ENCODE measurements around the gene GPR6.

The GPR6 gene, protein sequence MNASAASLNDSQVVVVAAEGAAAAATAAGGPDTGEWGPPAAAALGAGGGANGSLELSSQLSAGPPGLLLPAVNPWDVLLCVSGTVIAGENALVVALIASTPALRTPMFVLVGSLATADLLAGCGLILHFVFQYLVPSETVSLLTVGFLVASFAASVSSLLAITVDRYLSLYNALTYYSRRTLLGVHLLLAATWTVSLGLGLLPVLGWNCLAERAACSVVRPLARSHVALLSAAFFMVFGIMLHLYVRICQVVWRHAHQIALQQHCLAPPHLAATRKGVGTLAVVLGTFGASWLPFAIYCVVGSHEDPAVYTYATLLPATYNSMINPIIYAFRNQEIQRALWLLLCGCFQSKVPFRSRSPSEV

DNA sequence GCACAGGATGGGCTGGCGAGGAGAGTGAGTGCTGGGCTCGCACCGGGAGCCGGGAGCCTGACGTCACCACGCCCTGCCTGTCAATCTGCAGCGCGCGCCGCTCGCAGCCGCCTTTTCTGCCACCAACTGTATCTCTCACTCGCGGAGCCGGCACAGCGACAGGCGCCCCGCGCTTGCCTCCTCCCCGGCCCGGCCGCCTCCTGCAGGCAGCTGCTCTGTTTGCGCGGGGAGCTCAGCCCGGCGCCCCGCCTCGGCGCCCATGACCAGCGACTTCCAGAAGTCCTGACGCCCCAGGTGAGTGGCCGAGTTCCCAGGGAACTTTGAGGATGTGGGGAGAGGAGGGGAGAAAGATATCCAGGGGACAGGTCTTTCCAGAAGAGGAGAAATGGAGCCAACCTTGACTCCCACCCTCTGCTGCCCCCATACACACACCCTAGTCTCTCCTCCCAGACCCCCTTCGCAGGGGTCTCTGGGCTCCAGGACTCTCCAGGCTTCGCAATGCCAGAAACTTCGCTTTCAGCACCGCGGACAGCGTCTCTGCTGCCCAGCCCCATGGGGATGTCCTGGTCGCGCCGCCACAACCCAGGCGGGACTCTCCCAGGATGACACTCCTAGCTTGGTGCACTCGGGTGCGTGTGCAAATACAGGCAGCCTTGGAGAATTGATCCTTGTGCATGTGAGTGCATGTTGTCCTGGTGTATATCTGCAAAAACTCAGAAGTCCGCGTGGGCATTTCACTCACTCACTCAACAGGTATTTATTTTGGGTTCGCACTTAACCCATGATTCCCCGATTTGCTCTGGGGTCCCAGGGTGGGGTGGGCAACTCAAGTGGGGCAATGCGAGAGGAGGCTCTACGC is at the start of gene GPR6:
TSS of gene GPR6 (plus strand) at position 138 of the 859 bp plus-strand sequence. CDS start 802 bp downstream, outside the sequence.
- no peak for DNase-seq (ENCODE audit: low spot score)

DNA sequence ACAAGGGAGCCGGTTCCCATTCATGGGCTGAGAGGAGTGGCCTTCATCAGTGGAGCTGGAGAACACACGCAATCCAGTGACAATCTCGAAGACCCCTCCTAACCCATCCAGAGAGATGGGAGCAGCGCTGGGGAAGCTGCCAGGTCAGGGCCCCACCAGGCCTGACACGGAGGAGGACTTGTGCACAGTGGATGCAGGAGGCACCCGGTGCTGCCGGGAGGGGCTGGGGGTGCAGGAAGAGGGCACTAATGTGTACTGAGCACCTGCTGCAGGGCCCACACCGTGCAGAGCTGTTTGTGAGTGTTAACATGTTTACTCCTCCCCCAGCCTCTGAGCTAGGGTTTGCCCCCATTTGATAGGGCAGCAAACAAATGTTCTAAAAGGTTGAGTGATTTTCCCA is 43.8 kb upstream of the GPR6 start:
- no peak for DNase-seq (ENCODE audit: low spot score)

DNA sequence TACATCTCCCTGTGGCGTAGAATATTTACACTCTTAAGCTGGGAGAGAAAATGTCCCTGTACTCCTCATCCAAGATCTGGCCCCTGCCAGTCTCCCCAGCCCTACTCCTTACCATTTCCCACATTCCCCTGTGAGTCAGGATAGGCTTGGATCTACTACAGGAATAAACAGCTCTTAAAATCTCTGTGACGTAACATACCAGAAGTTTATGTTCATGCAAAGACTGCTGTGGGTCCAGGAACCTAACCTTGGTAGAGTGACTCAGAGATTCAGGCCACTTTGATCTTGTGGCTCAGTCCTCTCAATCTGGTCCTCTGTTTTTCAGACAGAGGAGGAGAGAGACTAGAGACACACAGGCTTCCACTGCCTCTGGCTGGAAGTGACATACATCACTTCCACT is 38.5 kb upstream of the GPR6 start:
- DNase-seq (ENCODE audit: low spot score), result no peak

DNA sequence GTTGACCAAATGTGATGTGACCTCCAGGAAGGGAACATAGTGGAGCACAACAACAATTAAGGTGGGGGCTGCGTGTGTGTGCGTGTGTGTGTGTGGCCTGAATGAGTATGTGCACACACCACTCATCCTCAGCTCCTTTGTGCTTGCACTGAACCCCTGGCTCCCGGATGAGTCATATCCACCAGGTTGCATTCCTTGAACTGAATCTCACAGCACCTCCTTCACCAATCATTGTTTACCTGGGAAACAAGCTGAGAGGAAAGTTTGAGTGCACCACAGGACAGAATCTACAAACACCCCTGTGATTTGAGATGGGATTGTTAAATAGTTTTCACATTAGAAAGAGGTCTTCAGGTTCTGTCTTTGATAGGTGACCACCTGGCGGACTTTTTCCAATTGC is 33.7 kb upstream of the GPR6 start:
- DNase-seq (ENCODE audit: low spot score), result no peak

DNA sequence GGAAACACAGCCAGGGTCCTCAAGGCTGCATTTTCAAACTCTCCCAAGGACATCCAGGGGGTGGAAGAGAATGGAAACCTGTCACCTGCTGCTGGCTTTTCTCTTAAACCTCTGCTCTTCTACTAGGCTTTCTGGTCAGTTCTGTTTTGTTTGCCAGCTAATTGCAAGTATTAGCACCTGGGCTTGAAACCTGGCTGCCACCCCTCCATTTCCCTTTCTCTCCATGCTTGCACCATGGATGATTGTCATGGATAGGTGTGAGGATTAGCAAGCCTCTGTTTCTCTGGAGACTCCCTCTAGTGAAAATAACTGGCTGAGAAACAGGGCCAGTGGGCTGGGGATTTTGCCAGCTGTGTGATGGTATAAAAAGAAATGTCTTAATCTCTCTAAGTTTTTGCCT is 33.0 kb upstream of the GPR6 start:
- DNase-seq (ENCODE audit: low spot score), result no peak

DNA sequence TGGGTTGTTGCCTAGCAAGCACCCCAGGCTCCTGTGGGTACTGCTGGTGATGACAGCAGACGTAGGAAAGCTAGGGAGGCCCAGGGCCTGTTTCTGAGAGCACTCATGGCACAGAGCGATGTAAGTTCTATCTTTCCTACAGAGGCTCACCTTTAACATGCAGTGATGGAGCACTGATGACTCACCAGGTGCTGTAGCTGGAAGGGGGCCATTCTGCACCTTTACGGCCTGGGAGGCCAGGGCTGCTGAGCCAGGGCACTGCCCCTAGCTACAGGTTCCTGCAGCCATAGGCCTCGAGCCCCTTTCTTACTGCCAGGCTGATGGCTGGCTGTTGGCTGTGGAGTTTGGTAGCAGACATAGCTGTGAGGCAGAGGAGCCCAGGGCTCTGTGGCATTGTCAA is 31.1 kb upstream of the GPR6 start:
- DNase-seq (ENCODE audit: low spot score), result no peak

DNA sequence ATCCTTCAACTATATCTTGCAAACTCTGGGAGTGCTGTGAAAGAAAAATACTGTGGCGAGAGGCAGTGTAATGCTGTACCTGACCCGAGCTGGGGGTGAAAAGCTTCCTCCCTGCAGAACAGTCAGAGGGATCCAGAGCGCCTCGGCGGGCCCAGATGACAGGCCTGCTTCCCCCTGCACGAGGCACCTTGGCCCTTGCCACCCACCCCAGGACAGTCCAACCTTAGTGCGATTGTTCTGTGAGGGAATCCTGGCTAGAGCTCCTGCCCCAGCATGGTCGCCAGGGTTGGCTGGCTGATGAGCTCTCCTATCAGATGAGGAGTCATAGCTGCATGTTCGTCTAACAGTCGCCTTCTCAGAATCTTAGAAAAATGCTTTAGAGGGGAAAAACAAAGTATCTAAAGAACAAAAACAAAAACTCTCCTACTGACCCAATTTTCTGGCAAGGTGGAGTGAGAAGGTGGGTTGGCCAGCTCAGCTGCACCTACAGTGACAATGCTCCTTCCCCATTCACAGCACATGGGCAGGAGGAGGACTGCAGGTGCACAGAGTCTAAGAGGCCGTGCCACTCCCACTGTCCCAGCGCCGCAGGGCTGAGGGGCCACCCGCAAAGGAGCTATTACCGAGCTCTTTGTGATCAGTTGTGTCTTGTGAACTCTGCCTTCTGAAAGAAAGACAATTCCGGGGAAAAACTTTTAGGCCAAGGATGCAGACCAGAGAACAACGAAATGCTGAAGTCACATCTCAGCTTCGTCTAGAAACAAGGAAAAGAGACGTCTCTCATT is 28.6 kb upstream of the GPR6 start:
- no peak for DNase-seq (ENCODE audit: low spot score)

DNA sequence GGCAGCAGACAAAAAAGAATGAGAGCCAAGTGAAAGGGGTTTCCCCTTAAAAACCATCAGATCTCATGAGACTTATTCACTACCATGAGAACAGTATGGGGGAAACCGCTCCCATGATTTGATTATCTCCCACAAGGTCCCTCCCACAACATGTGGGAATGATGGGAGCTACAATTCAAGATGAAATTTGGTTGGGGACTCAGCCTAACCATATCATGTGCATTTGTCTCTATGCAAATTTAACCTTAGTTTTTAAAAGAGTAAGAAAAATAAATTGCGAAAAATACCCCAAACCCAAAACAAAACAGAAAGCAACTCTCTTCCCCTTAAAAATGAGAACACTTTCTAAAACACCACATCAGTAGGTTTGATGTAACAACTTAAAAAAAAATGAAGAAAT is 22.6 kb upstream of the GPR6 start:
- no peak for DNase-seq (ENCODE audit: low spot score)

DNA sequence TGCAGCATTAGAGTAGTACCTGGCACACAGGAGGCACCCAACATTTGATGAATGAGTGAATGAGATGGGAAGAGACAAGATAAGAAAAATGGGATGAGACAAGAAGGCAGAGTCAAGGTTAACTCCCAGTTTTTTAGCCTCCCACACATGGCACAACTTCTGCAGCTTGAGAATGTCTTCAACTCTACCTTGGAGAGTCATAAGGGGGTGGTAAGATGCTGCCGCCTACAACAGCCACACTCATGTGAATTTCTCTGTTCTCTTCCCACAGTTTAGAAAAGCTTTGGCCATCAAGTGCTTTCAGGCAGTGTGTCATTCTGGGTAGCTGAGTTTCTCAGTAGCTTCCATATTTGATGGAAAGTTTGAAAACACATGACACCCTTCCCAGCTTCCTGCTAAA is 19.5 kb upstream of the GPR6 start:
- DNase-seq (ENCODE audit: low spot score), result no peak

DNA sequence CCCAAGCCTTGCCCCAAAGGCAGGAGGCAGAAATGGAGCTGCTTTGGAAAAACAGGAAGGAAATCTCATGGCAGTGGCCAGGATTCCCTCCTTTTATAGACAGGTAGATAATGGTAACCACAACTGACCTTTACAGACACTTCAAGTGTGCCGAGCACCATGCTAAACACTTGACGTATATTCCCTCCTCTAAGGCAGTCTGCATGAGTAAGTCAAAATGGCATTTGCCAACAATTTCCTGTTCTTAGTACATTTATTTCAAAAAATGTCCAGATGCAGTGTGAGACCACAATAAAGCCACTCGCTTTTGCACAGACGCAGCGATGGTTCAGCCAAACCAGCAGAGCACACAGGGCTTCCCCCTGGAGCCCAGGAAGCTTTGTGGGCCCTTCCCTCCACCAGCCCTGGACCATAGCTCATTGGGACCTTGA is 16.5 kb upstream of the GPR6 start:
- no peak for DNase-seq (ENCODE audit: low spot score)

DNA sequence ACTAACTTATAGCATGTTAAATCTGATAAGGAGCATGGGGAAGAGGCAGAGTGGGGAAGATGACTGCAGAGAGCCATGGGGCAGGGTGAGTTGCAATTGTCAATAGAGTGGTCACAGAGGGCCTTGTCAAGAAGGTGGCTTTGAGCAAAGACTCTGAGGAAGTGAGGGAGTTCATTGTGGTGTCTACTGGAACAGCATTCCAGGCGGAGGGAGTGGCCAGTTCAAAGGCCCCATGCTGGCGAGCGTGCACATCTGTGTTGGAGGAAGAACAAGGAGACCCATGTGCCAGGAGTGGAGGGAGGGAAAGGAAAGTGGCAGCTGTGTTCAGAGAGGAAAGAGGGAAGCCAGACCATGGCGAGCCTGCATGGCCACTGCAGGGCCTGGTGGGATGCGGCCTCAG is 15.8 kb upstream of the GPR6 start:
- DNase-seq (ENCODE audit: low spot score), result no peak

DNA sequence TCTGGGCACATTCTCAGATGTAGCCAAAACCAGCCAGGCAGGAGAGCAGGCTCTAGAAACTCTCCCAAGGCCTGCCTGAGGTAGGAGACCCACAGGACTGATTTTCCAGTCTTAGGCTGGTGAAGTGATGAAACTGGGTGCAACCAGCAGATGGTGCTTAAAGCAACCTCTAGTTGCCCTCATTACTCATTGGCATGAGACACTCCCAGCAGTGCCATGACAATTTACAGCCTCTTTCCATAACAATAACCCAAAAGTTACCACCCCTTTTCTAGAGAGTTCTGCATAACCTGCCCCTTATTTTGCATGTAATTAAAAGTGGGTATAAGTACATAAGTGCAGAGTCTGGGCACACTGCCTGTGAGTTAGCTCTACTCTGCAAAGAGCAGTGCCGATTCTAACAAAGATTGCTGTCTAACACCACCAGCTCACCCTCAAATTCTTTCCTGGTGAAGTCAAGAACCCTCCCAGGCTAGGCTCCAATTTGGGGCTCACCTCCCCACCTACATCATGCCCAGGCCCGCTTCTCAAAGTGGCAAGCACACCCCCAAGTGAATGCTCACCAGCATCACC is 14.4 kb upstream of the GPR6 start:
- no peak for DNase-seq (ENCODE audit: low spot score)

DNA sequence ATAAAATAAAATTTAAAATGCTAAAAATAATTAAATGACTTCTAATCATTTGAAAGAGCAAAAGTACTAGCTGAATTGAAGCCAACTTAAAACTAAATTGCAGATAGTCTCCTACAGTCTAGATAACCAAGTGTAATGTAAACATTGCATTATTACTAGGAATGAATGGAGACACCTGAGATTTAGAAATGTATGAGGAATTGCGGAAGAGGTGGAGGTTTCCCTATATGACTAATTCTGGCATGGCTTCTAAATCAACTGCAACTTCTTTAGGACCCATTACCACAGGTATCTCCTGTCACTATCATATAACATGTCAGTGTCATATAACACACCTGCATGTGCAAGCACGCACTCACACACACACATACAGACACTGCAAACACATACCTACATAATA is 13.2 kb upstream of the GPR6 start:
- no peak for DNase-seq (ENCODE audit: low spot score)

DNA sequence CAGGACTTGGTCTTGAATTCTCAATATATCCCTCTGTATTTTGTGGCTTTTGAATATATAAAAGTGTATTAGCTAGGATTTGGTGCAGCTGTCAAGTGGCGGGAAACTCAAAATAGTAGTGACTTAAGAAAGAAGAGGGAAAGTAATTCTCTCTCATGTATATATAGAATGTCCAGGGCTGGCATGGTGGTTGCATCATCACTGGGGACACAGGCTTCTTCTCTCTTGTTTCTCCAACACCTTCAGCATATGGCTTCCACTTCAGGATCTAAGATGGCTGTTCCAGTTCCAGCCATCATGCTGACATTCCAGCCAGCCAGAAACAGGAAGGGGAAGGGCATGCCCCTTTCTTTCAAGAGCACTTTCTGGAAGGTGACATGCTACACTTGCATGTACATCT is 11.8 kb upstream of the GPR6 start:
- DNase-seq (ENCODE audit: low spot score), result no peak

DNA sequence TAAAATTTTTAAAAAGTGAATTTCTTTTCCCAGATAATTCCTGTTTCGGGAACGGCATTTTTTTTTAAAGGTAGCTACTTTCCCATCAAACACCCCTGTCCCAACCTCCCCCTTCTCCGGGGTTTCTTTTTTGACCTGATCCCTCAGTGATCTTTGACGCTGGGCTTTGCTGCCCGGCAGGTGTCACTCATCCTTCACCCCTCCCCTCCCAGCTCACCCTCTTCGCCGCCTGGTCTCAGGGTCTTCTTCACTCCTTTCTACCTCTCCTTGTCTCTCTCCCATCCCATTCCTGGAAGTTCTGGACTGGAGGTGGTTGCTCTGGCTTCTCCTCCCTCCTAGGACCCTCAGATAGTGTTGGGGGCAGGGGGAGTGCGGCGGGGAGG is 329 bp upstream of the GPR6 start:
- DNase-seq (ENCODE audit: low spot score), result no peak

DNA sequence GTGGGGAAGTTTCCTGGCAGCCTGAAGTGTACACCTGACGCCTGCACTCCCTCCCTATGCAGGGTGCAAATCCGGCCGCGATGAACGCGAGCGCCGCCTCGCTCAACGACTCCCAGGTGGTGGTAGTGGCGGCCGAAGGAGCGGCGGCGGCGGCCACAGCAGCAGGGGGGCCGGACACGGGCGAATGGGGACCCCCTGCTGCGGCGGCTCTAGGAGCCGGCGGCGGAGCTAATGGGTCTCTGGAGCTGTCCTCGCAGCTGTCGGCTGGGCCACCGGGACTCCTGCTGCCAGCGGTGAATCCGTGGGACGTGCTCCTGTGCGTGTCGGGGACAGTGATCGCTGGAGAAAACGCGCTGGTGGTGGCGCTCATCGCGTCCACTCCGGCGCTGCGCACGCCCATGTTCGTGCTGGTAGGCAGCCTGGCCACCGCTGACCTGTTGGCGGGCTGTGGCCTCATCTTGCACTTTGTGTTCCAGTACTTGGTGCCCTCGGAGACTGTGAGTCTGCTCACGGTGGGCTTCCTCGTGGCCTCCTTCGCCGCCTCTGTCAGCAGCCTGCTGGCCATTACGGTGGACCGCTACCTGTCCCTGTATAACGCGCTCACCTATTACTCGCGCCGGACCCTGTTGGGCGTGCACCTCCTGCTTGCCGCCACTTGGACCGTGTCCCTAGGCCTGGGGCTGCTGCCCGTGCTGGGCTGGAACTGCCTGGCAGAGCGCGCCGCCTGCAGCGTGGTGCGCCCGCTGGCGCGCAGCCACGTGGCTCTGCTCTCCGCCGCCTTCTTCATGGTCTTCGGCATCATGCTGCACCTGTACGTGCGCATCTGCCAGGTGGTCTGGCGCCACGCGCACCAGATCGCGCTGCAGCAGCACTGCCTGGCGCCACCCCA is 1.2 kb downstream of the GPR6 start:
- DNase-seq (ENCODE audit: low spot score), result no peak

DNA sequence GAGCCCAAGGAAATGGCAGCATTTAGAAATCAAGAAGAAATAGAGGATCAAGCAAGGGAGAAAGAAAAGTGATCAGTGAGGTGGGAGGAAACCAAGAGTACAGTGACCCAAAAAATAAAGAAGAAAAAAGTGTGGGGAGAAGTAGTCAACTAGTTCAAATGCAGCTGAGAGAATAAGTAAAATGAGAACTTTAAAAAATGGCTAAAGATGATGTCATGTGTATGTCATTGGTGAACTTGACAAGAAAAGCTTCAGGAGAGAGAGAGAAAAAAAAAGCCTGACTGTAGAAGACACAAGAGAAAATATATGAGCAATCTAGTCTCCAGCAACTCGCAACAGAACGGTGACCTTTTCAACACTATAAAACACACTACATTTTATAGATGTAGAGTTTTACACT is 6.3 kb downstream of the GPR6 start:
- DNase-seq (ENCODE audit: low spot score), result no peak

DNA sequence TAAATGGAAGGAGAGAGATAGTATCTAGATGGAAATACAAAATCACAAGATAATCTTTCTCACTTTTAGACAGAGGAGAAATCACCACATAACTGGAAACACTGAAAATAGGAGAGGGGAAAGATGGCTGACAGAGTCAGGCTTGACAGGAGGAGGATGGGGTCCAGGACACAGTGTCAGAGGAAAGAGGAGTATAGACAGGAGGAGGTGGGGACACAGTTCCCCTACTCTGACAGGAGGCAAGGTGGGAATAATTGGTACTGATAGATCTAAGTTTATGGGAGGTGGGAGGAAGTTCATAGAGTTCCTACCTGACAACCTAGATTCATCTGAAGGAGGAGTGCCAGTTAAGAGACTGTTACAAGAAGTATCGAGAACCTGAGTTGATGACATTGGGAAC is 9.1 kb downstream of the GPR6 start:
- no peak for DNase-seq (ENCODE audit: low spot score)

DNA sequence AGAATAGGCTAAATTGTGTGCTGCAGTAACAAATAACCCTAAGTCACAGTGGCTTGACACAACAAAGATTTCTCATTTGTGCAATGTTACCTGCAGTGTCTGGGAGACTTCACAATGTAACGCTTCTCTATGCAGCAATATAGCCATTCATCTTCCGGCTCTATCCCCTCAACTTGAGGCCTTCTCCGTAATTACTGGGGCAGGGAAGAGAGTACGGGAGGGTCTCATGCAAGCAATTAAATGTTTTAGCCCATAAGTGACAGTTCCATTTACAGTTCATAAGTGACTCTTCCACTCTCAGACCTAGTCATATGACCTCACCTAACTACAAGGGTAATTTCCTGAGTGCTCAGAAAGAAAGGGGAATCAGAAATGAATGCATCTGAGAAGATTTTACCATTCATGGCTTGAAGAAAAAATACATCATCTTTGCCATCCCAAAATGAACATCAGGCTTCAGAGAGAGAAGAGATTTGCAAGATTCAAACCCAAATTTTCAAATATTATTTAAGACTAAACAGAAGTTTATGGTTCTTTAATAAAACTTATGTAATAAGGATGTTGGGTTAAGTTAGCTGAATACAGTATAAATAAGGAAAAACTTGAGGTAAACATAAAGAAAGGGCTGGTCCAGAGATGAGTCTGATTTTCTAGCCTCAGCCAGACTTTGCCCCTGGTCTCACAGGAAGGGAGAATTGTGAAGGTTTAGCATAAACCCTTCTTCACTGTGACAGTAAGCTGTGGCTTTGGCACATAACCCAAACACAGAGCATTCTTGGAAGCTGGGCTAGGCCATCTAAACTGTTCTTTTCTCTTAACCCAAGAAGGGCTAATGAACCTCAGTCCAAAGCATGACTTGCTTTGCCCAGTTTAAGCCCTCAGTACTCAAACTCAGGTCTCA is 13.3 kb downstream of the GPR6 start:
- DNase-seq (ENCODE audit: low spot score), result no peak

DNA sequence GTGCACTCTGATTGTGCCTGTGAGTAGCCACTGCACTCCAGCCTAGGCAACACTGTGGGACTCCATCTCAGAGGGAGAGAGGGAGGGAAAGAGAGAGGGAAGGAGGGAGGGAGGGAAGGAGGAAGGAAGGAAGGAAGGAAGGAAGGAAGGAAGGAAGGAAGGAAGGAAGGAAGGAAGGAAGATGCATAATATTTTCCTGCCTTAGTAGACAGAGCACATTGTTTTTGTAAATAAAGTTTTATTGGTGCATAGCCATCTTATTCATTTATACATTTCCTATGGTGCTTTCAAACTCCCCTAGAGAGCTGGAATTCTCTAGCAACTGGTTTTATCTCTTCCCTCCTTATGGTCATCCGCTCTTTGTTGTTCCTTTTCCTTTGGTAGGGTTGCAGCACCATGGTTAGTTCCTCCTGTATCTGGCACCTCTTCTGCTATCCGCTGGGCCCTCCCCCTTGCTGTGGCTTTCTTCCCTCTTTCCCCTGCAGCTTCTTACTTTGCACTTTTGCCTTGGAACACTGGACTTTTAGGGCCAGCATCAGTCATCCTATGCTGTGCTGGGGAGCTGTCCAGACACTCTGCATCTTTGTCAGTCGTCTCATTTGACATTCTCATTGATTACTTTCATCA is 20.2 kb downstream of the GPR6 start:
- no peak for DNase-seq (ENCODE audit: low spot score)
